HG03520 (cell line): ENCODE data around the gene SLC38A11.
"Not testable (repeated sequence)": the region's sequence is repeated elsewhere in the genome, so short reads cannot be mapped to it uniquely, and the experiment has no call there.

Source experiments
- ATAC-seq: cut with Tn5 transposase; IDR thresholded peaks from one replicate; pipeline ENCODE4 v1.9.1; 2021; ENCODE audit warnings: mild to moderate bottlenecking, moderate library complexity; ENCODE audit not compliant: unreplicated experiment

Gene SLC38A11

GRCh38 chr2:164881524-164881923, 73.8 kb downstream of the SLC38A11 start:
- ATAC-seq, result no peak

DNA sequence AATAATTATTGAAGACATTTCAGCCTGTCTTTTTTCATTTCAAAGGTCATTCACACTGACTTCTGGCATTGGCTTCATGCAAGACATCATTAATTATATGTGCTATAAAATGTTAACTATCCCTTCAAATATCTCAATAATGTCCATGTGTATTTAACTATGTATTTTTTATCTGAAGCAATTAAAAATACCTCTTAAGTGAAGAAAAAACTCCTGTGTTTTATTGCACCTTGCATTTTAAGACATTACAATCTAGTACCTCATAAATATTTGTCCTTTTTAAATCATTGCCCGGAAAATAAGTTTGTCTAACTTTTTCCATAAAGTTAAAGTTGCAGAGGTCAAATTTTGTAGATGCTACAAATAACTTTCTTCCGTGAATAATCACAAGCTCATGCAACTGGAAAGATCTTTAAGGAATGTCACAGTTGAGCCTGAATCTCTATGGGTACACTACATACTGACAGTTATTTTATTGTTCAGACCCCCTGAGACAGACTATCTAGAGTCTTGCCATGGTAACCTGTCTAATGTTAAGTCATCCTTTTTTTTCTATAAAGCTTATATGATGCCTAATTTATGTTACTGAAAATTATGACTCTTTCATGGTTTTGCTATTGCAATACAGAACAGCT, 75.3 kb downstream of the SLC38A11 start:
- no peak for ATAC-seq

DNA sequence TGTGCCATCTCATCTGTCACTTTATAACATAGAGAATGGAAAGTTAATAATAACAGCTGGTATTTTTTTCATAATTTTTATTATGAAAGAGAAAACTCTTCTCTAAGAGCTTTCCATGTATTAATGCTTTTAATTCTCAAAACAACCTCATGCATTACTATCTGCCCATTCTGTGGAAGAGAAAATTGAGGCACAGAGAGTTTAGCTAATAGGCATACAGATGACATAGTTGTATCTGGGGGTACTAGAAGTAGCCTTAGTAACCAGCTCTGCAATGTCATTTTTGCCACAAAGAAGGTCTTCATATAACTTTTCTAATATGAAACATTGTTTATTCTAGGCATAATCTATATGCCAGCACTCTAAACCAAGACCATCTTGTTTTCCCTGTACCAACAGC, 77.4 kb downstream of the SLC38A11 start:
- ATAC-seq, result no peak

DNA sequence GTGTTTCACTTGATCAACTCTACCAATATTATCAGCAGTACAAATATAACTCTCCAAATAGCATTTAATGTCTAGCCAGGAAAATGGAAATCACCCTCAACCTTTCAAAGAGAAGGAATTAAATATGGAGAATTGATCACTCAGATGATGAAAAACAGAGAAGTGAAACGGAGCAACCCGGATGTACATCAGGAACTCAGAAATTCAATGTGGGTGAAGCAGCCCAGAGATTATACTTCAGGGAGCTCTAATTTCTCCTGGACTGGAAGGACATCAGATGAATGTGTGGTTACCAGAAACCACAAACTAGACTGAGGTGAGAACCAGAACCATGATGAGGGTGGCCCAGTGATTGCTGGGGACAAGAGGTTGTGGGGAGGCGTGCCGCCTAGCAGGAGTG, 78.2 kb downstream of the SLC38A11 start:
- ATAC-seq, result no peak

GRCh38 chr2:164875334-164876205, 79.8 kb downstream of the SLC38A11 start:
- no peak for ATAC-seq

- ATAC-seq, result no peak
Observed at GRCh38 chr2:164873210-164873908, 82.0 kb downstream of the SLC38A11 start.

- ATAC-seq, result no peak
Observed at GRCh38 chr2:164871404-164871803, 83.9 kb downstream of the SLC38A11 start.

DNA sequence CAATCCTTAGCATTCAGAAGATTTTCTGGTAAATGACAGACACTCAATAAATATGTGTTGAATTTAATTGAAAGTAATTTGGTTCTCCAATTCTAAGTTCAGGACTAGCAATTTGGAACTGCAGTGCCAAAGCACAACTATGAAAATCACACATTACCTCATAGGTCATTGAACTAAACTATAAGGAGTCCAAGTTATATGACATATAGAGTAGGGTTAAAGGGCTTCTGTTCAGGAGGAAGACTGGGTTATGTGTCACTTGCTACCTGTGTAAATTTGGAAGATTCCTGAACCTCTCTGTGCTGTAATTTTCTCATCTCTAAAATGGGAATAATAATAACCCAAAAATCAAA, 85.9 kb downstream of the SLC38A11 start:
- ATAC-seq, result no peak

- ATAC-seq, result no peak
Observed at GRCh38 chr2:164868563-164869419, 86.5 kb downstream of the SLC38A11 start.

GRCh38 chr2:164867779-164868397, 87.4 kb downstream of the SLC38A11 start:
- no peak for ATAC-seq

DNA sequence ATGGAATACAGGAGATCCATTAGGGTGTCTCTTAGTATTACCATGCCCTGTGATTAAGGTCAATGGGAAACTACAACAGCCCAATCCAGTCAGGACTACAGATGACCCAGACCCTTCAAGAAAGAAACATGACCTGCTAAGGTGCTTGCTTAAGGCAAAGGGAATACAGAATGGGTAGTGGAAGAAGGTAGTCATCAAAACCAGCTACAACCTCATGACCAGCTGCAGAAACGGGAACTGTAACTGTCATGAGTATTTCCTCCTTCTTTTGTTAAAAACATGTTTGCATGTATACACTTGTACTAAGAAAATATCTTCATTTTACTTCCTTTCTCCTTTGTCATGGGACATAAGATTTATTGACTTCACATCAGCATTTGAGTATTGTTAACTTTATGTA, 88.9 kb downstream of the SLC38A11 start:
- ATAC-seq, result not testable (repeated sequence)

DNA sequence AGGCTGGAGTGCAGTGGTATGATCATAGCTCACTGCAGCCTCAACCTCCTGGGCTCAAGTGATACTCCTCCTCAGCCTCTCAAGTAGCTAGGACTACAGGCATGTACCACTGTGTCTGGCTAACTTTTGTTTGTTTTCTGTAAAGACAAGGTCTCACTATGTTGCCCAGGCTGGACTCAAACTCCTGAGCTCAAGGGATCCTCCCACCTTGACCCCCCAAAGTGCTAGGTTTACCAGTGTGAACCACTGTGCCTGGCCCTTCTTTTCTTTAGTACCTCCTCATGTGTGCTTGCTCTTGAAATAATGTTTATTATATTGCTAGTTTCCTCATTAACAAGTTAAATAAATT, 94.7 kb downstream of the SLC38A11 start:
- no peak for ATAC-seq

DNA sequence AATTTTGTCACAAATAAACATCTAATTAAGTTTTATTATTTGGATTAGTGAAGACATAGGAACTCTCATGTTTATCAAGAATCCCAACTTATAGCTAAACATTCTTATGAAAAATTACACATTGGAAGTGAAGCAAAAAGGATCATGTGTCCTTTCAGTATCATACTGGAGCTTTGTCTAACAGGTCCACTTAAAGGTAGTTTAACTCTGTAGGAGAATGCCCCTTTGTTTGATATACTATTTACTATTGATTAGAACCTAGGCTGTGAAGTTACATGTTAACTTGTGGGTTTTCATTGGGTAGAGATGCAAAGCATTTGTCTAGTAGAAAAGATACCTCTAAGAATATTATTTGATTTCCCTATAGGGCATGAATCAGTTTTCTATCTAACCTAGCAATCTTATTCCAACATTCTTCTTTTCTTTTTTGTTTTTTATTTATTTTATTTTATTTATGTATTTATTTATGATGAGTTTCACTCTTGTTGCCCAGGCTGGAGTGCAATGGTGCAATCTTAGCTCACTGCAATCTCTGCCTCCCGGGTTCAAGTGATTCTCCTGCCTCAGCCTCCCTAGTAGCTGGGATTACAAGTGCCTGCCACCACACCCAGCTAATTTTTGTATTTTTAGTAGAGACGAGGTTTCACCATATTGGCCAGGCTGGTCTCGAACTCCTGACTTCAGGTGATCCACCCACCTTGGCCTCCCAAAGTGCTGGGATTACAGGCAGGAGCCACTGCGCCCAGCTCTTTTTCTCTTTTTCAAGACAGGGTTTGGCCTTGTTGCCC, 95.2 kb downstream of the SLC38A11 start:
- ATAC-seq, result not testable (repeated sequence)

DNA sequence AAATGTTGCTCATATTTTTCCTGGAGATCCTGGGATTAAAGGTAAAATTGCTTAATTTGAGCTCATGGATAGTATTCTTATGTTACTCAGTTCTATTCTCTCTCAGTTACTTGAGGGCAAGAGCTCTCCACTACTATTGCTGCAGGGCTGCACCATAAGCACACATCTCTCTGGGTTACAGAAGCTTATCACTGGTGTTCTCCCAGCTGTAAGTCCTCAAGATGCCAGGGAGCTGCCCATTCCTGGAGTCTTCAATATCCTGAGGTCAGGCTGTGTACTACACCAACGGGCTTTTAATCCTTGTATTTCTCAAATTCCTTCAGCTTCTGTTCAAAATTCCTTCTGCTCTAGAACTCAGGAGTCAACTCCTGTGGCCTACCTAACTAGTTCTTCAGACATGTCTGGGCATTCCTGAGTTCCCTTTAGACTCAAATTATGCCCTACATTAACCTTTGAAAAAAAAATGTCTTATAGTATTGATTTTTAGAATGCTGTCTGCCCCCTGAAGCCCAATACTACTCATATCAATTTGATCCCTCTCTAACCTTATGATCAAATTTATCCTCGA, 96.0 kb downstream of the SLC38A11 start:
- ATAC-seq, result no peak

- no peak for ATAC-seq
Observed at GRCh38 chr2:164852086-164852485, 103.2 kb downstream of the SLC38A11 start.

DNA sequence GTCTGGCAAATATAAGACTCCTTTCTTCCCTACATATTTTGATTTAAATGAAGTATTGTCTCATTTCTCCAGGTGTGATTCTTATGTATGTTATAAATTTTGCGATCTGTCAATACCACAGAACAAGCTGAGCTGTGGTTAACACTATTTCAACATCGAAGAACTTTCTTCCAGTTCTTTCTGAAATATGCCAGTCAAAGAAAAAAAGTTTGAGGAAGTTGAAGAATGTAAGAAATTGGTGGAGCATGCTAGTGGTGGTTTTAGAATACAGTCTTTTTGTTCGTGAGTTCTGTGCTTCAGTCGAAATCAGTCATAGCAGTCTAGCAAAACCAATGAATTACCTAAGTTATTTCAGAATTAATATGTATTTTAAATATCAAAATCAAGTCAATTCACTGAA, 105.1 kb downstream of the SLC38A11 start:
- no peak for ATAC-seq

- no peak for ATAC-seq
Observed at GRCh38 chr2:164849506-164849905, 105.8 kb downstream of the SLC38A11 start.

DNA sequence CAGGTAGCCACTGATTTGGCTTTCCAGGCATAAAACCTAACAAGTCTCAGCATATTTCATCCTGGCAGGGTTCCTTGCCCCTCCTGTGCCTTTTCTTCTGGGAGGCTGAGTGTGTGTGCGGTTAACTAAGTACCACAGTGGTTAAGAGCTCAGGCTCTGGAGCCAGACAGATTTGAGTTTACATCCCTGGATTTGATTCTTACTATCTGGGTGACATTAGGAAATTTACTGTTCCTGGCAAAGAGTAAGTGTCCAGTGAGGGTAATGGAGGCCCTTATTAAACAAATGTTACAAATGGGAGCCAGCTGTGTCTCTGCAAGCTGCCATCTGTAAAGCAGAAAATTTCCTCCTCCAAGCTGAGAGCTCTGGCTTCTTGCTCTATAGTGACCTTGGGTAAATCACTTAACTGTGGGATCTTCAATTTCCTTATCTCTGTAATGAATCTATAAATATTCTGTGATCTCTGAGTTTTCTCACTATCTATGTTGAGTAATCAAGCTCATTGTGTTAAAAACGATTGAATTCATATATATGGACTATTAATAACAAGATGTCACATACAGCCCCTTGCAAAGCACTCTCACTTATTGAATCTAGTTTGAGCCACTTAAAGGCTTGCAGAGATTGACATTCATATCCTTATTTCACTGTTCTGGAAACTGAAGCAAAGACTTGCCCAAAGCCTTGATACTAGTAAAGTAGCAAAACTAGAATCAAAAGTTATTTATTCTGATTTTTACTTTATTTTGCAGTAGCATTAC, 107.2 kb downstream of the SLC38A11 start:
- ATAC-seq, result no peak

GRCh38 chr2:164847291-164847690, 108.0 kb downstream of the SLC38A11 start:
- ATAC-seq, result no peak
